Measurements from ENCODE around the gene TXNL4A.

The TXNL4A gene

DNA sequence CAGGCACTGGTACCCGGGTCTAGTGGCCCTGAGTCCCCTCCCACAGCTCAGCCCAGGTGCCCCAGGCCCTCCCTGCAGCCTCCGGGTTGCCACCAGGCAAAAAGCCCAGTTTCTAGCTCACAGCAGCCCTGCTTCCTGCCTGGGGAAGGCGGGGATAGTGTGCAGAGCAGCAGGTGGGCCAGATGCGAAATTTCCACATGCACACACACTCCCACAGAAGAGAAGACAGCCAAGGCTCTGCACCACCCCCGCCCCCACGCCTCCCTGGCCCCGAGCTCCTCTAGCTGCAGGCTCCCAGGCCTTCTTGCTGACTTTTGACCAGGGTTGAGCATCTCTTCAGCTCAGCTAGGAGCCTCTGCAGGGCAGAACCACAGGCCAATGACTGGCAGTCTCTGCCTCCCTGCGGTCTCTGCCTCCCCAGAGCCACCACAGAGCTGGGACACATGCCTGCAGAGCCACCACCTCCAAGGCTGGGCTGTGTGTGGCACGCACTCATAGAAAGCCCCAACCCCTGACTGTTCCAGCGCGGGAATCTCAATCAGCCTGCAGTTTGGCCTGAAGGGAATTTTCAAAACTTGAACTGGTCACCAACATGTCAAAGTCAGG is 44.1 kb downstream of the TXNL4A start:
- H3K4me1 ChIP-seq, result no peaks in the 10 kb centered on the region
- H3K27me3 ChIP-seq (ENCODE audit: low read depth), result no peaks in the 10 kb centered on the region
- in situ Hi-C loops (cut with MboI; ENCODE audit: low sequenced_read_pairs), result no loop called here
- peaks cover 39% of the 10 kb centered on the region for H3K36me3 ChIP-seq (replicated peaks)
- no peaks in the 10 kb centered on the region for H3K9me3 ChIP-seq
- DNase-seq (ENCODE audit: low spot score in 2 of 2), result peak in 1 of 2 experiments; percentile 6
- H3K4me3 ChIP-seq, result no peak overlapping the region

DNA sequence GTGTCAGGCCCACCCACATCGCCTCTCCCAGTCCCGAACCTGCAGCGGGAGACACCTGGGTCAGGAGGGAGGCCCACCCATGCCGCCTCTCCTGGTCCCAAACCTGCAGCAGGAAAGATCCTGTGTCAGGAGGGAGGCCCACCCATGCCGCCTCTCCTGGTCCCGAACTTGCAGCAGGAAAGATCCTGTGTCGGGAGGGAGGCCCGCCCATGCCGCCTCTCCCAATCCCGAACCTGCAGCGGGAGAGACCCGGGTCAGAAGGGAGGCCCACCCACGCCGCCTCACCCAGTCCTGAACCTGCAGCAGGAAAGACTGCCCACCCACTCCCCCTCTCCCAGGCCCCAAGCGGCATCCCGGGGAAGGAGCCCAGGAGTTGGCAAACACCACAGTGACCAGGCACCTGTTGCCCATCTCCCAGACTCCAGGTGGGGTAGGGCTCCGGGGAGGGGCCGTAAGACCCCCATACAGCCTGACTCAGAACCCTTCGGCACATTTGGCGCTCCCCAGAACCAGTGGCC is 44.7 kb downstream of the TXNL4A start:
- Histone ChIP-seq H3K4me3 (no peak overlapping the region), H3K9me3 (no peaks in the 10 kb centered on the region), H3K36me3 (replicated peaks) (peaks cover 36% of the 10 kb centered on the region), H3K4me1 (no peaks in the 10 kb centered on the region), H3K27me3 (ENCODE audit: low read depth) (no peaks in the 10 kb centered on the region)
- peak in 1 of 2 experiments; percentile 6 for DNase-seq (ENCODE audit: low spot score in 2 of 2)
- in situ Hi-C loops (cut with MboI; ENCODE audit: low sequenced_read_pairs), result no loop called here

DNA sequence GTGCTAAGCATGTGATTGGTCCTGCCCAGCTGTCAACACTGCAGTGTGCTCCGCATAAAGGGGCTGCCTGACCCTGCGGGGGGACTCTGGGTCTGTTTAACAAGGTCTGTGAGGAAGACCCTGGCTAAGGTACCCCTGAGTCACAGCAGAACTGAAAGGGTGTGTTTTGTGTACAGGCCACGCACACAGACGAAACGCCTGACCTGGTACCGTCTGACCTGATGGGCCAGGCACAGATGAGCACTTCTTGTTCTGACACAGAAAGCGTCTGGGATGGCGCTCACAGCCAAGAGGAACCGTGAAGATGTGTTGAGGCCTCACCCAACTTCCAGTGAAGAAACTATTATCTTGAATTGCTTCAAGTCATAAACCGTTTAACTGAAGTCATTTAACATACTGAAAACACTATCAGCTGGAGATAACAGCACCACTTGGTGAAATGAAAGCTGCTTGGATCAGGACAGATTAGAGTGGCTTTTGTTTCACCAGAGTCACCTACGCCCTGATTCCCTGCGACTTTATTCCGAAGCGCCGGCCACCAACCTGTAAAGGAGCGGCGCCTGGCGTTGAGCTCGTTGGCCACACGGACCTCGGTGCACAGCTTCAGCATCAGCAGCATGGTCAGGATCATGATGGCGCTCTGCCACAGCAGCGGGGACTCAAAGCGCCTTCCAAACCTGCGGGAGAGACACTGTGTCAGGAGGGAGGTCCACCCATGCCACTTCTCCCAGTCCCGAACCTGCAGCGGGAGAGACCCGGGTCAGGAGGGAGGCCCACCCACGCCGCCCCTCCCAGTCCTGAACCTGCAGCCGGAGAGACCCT is 45.4 kb downstream of the TXNL4A start:
- peaks cover 36% of the 10 kb centered on the region for H3K36me3 ChIP-seq (replicated peaks)

DNA sequence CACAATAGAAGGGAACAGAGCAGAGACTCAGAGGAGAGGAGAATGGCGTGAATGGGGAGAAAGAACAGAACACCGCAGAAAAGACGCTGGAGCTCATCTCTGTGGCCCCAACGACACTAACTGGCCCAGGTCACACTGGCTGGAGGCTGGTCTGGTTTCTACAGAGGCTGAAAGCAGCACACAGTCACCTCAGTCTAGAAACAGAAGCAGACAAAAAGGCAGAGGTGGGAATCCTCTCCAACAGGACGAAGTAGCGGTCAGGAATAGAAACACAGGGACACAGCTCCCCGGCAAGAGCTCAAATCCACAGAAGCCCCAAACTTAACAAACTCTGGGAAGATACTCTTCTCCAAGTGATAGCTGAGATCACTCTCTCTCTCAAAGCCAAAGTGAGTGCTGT is 46.2 kb downstream of the TXNL4A start:
- Histone ChIP-seq H3K4me1 (no peaks in the 10 kb centered on the region), H3K27me3 (ENCODE audit: low read depth) (no peaks in the 10 kb centered on the region), H3K36me3 (replicated peaks) (peaks cover 41% of the 10 kb centered on the region), H3K4me3 (no peak overlapping the region), H3K9me3 (no peaks in the 10 kb centered on the region)
- in situ Hi-C loops (cut with MboI; ENCODE audit: low sequenced_read_pairs), result no loop called here
- no peak for DNase-seq (ENCODE audit: low spot score in 2 of 2)

More for the DNA sequence above, 45.4 kb downstream of the TXNL4A start:
- Histone ChIP-seq H3K4me1 (no peaks in the 10 kb centered on the region), H3K27me3 (ENCODE audit: low read depth) (no peaks in the 10 kb centered on the region), H3K4me3 (no peak overlapping the region), H3K9me3 (no peaks in the 10 kb centered on the region)
- in situ Hi-C loops (cut with MboI; ENCODE audit: low sequenced_read_pairs), result no loop called here
- peak in 1 of 2 experiments; percentile 2 for DNase-seq (ENCODE audit: low spot score in 2 of 2)

DNA sequence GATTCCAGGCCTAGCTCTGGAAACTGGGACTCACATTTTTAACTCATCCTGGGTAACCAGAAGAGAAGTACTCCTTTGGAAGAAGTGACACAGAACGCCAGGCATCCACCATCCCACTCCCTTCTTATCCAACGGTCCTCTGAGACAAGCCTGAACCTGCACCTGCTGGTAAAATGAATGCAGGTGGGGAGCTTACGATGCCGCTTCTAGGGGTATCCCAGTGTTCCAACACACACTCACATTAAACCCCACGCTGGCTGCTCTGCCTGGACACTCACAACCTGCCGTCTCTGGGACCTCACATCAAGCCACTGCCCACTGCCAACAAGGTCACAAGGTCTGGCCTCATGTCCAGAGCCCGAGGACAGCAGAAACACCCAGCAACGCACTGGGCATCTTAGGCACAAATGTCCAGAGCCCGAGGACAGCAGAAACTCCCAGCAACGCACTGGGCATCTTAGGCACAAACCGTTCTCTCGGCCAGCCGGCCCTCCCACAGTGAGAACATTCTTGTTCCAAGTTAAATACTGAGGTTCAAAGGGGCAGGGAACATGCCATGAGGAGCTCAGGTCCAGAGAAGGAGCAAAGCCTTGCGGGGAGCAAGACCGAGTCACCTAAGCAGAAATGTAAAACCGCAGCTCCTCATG is 46.8 kb downstream of the TXNL4A start:
- peak in 1 of 2 experiments; percentile 2 for DNase-seq (ENCODE audit: low spot score in 2 of 2)
- H3K36me3 ChIP-seq (replicated peaks), result peaks cover 42% of the 10 kb centered on the region
- H3K27me3 ChIP-seq (ENCODE audit: low read depth), result no peaks in the 10 kb centered on the region
- no peaks in the 10 kb centered on the region for H3K9me3 ChIP-seq
- in situ Hi-C loops (cut with MboI; ENCODE audit: low sequenced_read_pairs), result no loop called here
- H3K4me3 ChIP-seq, result no peak overlapping the region
- no peaks in the 10 kb centered on the region for H3K4me1 ChIP-seq

DNA sequence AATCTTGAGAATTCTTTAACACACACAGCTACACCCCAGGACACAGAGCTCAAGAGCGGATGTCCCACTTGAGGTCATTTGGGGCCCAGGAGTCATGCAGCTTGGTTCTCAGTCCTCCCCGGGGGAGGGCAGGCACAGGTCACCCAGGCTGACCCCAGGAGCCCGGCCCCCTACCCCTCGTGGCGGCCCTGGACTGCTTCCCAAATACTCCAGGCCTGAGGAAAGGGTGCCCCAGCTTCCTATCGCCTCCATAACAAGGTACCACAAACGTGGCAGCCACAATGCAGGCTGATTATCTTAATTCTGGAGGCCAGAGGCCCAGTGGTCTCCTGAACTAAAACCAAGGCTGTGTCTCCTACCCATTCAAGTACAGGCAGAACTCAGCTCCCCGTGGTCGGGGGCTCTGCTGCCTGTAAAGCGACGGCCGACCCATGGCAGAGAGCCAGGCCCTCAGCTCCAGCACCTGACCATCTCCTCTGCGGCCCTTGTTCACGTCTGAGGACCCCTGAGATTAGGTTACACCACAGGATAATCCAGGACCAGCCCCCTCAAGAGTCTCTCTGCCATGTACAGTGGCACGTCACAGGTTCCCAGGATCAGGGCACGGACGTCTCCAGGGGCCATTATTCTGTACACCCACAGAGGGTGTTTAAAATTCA is 47.4 kb downstream of the TXNL4A start:
- no peaks in the 10 kb centered on the region for H3K4me1 ChIP-seq
- in situ Hi-C loops (cut with MboI; ENCODE audit: low sequenced_read_pairs), result no loop called here
- DNase-seq (ENCODE audit: low spot score in 2 of 2), result peak in 1 of 2 experiments; percentile 5
- H3K27me3 ChIP-seq (ENCODE audit: low read depth), result no peaks in the 10 kb centered on the region
- no peaks in the 10 kb centered on the region for H3K9me3 ChIP-seq
- no peak overlapping the region for H3K4me3 ChIP-seq
- peaks cover 45% of the 10 kb centered on the region for H3K36me3 ChIP-seq (replicated peaks)

DNA sequence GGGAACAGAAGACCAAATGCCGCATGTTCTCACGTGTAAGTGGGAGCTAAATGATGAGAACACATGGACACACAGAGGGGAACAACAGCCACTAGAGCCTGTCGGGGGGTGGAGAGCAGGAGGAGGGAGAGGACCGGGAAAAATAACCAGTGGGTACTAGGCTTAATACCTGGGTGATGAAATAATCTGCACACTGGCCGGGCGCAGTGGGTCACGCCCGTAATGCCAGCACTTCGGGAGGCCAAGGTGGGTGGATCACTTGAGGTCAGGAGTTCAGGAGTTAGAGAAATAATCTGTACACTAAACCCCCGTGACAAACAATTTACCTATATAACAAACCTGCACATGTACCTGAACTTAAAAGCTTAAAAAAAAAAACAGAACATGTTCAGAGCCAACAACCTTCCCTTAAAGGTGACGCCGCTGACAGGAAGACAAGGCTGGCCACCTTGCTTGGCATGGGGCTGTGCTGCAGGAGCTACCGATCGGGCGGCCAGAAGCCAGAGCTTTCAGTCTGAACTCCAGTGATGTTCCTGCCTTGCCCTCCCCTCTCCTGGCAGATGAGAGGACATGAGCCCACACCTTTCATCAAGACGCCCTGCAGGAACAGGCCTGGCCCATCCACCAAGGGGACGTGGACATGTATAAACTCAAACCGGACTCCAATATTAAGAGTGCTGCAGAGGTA is 48.1 kb downstream of the TXNL4A start:
- Histone ChIP-seq H3K9me3 (no peaks in the 10 kb centered on the region), H3K4me3 (no peak overlapping the region), H3K4me1 (no peaks in the 10 kb centered on the region), H3K36me3 (replicated peaks) (peaks cover 48% of the 10 kb centered on the region), H3K27me3 (ENCODE audit: low read depth) (no peaks in the 10 kb centered on the region)
- in situ Hi-C loops (cut with MboI; ENCODE audit: low sequenced_read_pairs), result no loop called here
- peak in 1 of 2 experiments; percentile 6 for DNase-seq (ENCODE audit: low spot score in 2 of 2)

DNA sequence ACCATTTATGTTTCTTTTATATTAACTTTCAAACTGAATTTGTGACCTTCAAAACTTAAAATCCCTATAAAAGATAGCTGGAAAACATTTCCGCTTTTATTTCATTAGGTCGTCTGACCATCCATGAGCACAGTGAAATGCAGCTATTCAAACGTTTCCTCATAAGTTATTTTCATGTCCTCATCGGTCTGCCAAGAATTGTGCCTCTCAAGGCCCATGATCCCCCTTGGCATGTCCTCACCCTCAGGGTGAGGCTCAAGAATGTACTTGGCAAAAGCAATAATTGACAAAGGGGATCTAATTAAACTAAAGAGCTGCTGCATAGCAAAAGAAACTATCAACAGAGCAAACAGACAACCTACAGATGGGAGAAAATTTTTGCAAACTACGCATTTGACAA is 49.3 kb downstream of the TXNL4A start:
- no peaks in the 10 kb centered on the region for H3K9me3 ChIP-seq
- DNase-seq (ENCODE audit: low spot score in 2 of 2), result no peak
- in situ Hi-C loops (cut with MboI; ENCODE audit: low sequenced_read_pairs), result no loop called here
- H3K36me3 ChIP-seq (replicated peaks), result peaks cover 48% of the 10 kb centered on the region
- H3K4me1 ChIP-seq, result no peaks in the 10 kb centered on the region
- no peak overlapping the region for H3K4me3 ChIP-seq
- H3K27me3 ChIP-seq (ENCODE audit: low read depth), result no peaks in the 10 kb centered on the region

DNA sequence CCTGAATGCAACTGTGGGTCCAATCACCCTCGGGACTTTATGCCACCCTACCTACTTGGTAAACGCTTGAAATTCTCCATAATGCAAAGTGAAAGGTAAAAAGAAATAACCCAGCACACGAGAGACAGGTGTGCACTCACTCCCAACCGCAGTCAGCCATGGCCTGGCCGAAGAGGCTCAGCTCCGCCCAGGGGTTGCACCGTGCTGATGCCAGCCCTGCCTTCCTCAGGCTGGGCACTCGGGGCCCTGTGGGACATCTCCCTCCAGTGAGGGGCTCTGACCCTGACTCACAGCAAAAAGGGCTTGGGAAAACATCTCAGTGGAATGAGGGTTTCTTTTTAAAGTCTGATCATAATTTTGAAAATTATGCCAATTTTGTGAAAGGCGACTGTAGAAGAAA is 50.2 kb downstream of the TXNL4A start:
- Histone ChIP-seq H3K4me3 (no peak overlapping the region), H3K4me1 (no peaks in the 10 kb centered on the region), H3K9me3 (peaks cover 5% of the 10 kb centered on the region), H3K36me3 (replicated peaks) (peaks cover 48% of the 10 kb centered on the region), H3K27me3 (ENCODE audit: low read depth) (no peaks in the 10 kb centered on the region)
- in situ Hi-C loops (cut with MboI; ENCODE audit: low sequenced_read_pairs), result no loop called here
- DNase-seq (ENCODE audit: low spot score in 2 of 2), result no peak

DNA sequence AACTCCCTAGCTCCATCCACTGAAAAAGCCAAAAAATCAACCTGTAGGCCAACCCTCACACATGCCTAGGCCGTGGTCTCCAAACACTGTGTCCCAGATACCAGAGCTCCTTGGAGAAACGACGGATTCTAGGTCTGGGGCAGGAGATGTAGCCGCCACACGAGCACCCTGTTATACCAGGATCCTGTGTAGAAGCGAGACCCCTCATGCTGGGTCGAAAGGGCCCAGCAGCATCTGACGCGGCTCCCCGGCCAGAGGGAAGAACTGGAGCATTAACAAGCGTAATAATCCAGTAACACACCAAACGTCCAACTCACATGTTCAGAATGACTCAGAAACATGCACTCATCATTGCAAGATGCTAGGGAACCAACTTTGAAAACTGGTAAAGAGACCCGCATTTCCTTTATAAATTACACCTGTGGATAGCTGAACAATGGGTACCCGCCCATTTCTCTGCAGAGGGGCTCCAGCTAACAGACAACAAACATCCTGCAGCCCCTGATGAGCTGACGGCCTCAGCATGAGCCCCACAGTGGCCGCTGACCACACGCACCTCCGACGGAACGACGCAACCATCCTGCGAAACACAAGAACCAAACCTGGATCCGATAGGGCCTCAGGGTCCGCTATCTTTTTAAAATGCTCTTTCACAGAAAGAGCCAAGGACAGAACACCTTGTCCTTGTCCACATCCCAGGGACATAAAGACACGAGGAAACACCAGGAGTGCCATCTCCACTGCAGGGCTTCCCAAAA is 51.1 kb downstream of the TXNL4A start:
- no peak for DNase-seq (ENCODE audit: low spot score in 2 of 2)
- in situ Hi-C loops (cut with MboI; ENCODE audit: low sequenced_read_pairs), result no loop called here
- Histone ChIP-seq H3K9me3 (peaks cover 10% of the 10 kb centered on the region), H3K36me3 (replicated peaks) (peaks cover 39% of the 10 kb centered on the region), H3K27me3 (ENCODE audit: low read depth) (no peaks in the 10 kb centered on the region), H3K4me3 (no peak overlapping the region), H3K4me1 (no peaks in the 10 kb centered on the region)

DNA sequence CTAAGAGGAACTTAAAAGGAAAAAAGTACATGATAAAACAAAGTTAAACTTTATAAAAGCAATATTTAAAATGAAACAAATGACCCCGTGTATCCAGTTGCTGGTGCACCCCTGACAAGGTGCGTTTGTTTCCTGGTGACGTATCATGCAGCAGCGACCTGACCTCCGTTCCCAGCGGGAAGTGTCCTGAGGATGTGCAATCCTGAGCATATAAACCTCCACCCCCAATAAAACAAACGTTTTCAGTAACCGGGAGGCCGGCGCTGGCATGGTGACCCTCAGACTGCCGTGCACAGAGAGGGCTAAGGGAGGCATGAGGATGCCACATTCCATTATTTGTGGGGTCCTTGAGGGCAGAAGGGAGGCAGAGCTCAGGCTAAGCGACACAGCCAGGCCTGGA is 51.7 kb downstream of the TXNL4A start:
- Histone ChIP-seq H3K4me3 (no peak overlapping the region), H3K36me3 (replicated peaks) (peaks cover 33% of the 10 kb centered on the region), H3K27me3 (ENCODE audit: low read depth) (no peaks in the 10 kb centered on the region), H3K4me1 (no peaks in the 10 kb centered on the region), H3K9me3 (peaks cover 10% of the 10 kb centered on the region)
- in situ Hi-C loops (cut with MboI; ENCODE audit: low sequenced_read_pairs), result no loop called here
- DNase-seq (ENCODE audit: low spot score in 2 of 2), result no peak

DNA sequence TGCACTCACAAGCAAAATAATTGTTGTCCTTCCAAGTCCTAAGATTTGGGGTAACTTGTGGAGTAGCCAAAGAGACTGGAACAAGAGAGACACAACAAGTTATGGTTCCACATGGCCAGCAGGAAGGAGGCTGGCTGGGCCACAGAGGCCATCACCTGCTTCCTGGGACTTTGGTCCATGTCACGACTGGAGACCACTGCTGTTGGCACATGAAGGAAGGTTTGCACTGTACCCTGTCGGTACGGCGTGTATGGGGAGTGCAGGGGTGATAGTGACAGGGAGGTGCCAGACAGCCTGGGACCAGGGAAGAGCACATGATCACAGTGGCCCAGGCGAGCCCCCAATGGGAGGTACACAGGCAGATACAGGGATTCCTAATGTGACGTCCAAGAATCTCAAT is 52.4 kb downstream of the TXNL4A start:
- in situ Hi-C loops (cut with MboI; ENCODE audit: low sequenced_read_pairs), result no loop called here
- DNase-seq (ENCODE audit: low spot score in 2 of 2), result no peak
- Histone ChIP-seq H3K36me3 (replicated peaks) (peaks cover 27% of the 10 kb centered on the region), H3K9me3 (peaks cover 10% of the 10 kb centered on the region), H3K27me3 (ENCODE audit: low read depth) (no peaks in the 10 kb centered on the region), H3K4me3 (no peak overlapping the region), H3K4me1 (no peaks in the 10 kb centered on the region)

DNA sequence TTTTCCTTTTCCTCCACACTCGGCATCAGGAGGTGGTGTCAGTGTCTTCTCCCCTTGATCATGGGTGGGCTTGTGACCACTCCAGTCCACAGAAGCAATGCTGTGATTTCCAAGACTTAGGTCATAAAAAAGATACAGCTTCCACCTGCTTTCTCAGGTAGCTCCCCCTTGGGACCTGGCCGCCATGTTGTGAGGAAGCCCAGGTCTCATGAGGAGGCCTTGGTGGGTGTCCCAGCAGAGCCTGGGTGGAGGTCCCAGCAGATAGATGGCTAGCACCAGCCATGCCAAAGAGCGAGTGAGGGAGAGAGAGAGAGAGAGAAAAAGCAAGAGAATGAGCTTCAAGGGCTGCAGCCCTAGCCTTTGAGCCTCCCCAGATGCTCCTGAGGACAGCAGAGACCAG is 52.9 kb downstream of the TXNL4A start:
- in situ Hi-C loops (cut with MboI; ENCODE audit: low sequenced_read_pairs), result no loop called here
- Histone ChIP-seq H3K36me3 (replicated peaks) (peaks cover 24% of the 10 kb centered on the region), H3K4me1 (no peaks in the 10 kb centered on the region), H3K27me3 (ENCODE audit: low read depth) (no peaks in the 10 kb centered on the region), H3K4me3 (no peak overlapping the region), H3K9me3 (peaks cover 10% of the 10 kb centered on the region)
- DNase-seq (ENCODE audit: low spot score in 2 of 2), result no peak
